ENCODE data around the gene RIC8B. TPM values are rescaled to one million over a fixed set of nuclear protein-coding genes. Genes with fewer than 3 reads are reported as not detected.

RIC8B gene
- total and polyA plus RNA-seq, 2 of the 8 experiments (the other 6 are each of a cell fraction or from before 2014, with no cell fraction given): 8.2 to 25.3 TPM

DNA sequence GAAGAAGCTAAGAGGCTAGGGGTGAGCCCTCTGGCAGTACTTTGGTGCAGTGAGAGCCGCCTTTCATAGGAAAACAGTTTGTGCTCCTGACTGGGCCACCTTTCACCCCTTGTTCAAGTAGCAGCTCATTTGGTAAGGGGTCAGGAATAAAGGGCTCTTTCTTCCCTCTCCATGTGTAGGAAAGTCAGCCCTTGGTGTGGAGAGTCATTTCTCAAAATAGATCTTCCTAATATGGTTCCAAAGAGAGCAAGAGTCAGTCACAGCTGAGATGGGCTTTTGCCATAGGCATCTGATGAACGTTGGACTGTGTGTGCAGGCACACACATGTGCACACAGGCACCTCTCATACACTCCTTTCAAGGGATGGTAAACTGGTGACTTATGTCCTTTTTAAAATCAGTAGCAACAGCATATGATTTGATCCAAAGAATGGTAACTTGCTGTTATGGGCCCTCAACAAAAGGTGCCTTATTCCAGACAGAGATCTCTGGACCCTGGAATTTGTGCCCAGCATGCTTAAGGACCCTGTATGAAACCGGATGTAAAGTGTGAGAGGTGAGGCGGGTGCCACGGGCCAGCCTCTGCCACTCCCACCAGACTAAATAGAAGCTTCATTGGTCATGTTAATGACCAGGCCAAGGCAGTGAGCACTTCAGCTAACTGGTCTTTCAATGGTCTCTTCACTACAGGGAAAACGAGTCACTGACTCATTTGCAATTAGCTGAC is 16.7 kb upstream of the RIC8B start:
- H3K4ac ChIP-seq (replicated peaks; ENCODE audit: insufficient read length, low read depth, low read length): no peak overlapping the region
- H3K14ac ChIP-seq (ENCODE audit: insufficient read length): no peak overlapping the region
- no peak overlapping the region for H2BK20ac ChIP-seq (ENCODE audit: low read length)
- no peaks in the 10 kb centered on the region for H3K9me3 ChIP-seq (ENCODE audit: insufficient read depth in 2 of 2, low read depth in 1 of 2, low read length in 1 of 2)
- FAIRE-seq (no peak), DNase-seq (ENCODE audit: low read depth in 1 of 2, low spot score in 2 of 2) (no peak)
- ChIA-PET POLR2A (ENCODE audit: partially characterized antibody) (interaction anchor here (0.8 to 1.2 kb wide), 4 partner anchors 9 to 54 kb away, joined by 3 to 4 read pairs (median 4); partner anchors contain the start of gene RIC8B), CTCF (ENCODE audit: partially characterized antibody) (interaction anchor here (0.5 to 0.9 kb wide), 6 partner anchors 9 to 151 kb away, joined by 3 to 4 read pairs (median 3); no protein-coding TSS in a partner anchor)
- no peak overlapping the region for H4K8ac ChIP-seq (ENCODE audit: extremely low read depth, insufficient read depth, low read length)
- no peak overlapping the region for H2AK5ac ChIP-seq (ENCODE audit: low read depth, low read length)
- no peak overlapping the region for H3K4me3 ChIP-seq (ENCODE audit: extremely low read depth in 1 of 4, insufficient read depth in 2 of 4, low read depth in 3 of 4, low read length in 4 of 4)
- H3K4me2 ChIP-seq (ENCODE audit: insufficient read depth in 1 of 2, low read depth in 2 of 2, low read length in 2 of 2): no peak overlapping the region
- no peaks in the 10 kb centered on the region for H3K23me2 ChIP-seq (ENCODE audit: low read depth, low read length)
- H2AFZ ChIP-seq (ENCODE audit: low read length): no peak overlapping the region
- 82% methylated on average over 6 of the region's 6 CpGs; no CpG with 5 or more reads in 1 of the 2 experiments for WGBS, 2 experiments (ENCODE audit: extremely low coverage in 1 of 2, insufficient coverage in 1 of 2, insufficient read length in 1 of 2, insufficient replicate concordance in 2 of 2, low coverage in 1 of 2, low lambda C conversion rate in 2 of 2, missing lambda C conversion rate in 1 of 2)
- no peaks in the 10 kb centered on the region for H3K27me3 ChIP-seq (replicated peaks in 1 of 4; ENCODE audit: control insufficient read depth in 3 of 4, extremely low read depth in 1 of 4, insufficient read depth in 3 of 4, low read length in 3 of 4)
- H4K91ac ChIP-seq (replicated peaks; ENCODE audit: insufficient read length, low read length): no peak overlapping the region
- peaks cover 0 to 12% (median 9%) of the 10 kb centered on the region in 4 experiments; a peak in 6 of 7 replicates for H3K4me1 ChIP-seq (replicated peaks in 1 of 4; ENCODE audit: control insufficient read depth in 3 of 4, insufficient read depth in 4 of 4, low read length in 3 of 4)
- no peaks in the 10 kb centered on the region for H4K20me1 ChIP-seq (replicated peaks in 1 of 2; ENCODE audit: control insufficient read depth in 1 of 2, insufficient read depth in 2 of 2, low read length in 2 of 2)
- no peaks in the 10 kb centered on the region for H3K79me1 ChIP-seq (ENCODE audit: low read depth, low read length)
- no peak overlapping the region for H3K27ac ChIP-seq (ENCODE audit: low read depth, low read length)
- no peaks in the 10 kb centered on the region for H3K79me2 ChIP-seq (ENCODE audit: control insufficient read depth in 1 of 2, insufficient read depth in 2 of 2, low read length in 2 of 2)
- no peaks in the 10 kb centered on the region for H3K36me3 ChIP-seq (ENCODE audit: control insufficient read depth in 2 of 4, insufficient read depth in 4 of 4, low read length in 3 of 4)
- H2BK5ac ChIP-seq (ENCODE audit: low read depth, low read length): no peak overlapping the region
- no peak overlapping the region for H3K56ac ChIP-seq (replicated peaks; ENCODE audit: insufficient read length, low read depth, low read length)
- no peak overlapping the region for H3K23ac ChIP-seq (ENCODE audit: insufficient read length)
- H4K5ac ChIP-seq (ENCODE audit: insufficient read length, low read depth, low read length): no peak overlapping the region
- H2BK120ac ChIP-seq (replicated peaks; ENCODE audit: low read depth, low read length): no peak overlapping the region
- no peak overlapping the region for H2BK15ac ChIP-seq (ENCODE audit: low read length)
- H3K18ac ChIP-seq (ENCODE audit: extremely low read depth, low read length): no peak overlapping the region
- H2BK12ac ChIP-seq (ENCODE audit: low read depth, low read length): peak overlapping the region; percentile 62; the same call in 1 of the 2 replicates
- H3K9ac ChIP-seq (replicated peaks in 1 of 4; ENCODE audit: extremely low read depth in 1 of 4, low read depth in 3 of 4, low read length in 3 of 4): no peak overlapping the region
- TF ChIP-seq, protein P1, sequence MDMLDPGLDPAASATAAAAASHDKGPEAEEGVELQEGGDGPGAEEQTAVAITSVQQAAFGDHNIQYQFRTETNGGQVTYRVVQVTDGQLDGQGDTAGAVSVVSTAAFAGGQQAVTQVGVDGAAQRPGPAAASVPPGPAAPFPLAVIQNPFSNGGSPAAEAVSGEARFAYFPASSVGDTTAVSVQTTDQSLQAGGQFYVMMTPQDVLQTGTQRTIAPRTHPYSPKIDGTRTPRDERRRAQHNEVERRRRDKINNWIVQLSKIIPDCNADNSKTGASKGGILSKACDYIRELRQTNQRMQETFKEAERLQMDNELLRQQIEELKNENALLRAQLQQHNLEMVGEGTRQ (IDR thresholded peaks at IDR 0.05; ENCODE audit: low read length): no peak
- TF ChIP-seq CTBP2 (IDR thresholded peaks at IDR 0.05; ENCODE audit: borderline replicate concordance, insufficient read depth, insufficient read length, low read length): no peak
